ENCODE measurements around the gene CCDC134.

The CCDC134 gene

GRCh38 chr22:41782751-41783150 lies 17.7 kb upstream of the CCDC134 start:
- TF ChIP-seq, protein P1, sequence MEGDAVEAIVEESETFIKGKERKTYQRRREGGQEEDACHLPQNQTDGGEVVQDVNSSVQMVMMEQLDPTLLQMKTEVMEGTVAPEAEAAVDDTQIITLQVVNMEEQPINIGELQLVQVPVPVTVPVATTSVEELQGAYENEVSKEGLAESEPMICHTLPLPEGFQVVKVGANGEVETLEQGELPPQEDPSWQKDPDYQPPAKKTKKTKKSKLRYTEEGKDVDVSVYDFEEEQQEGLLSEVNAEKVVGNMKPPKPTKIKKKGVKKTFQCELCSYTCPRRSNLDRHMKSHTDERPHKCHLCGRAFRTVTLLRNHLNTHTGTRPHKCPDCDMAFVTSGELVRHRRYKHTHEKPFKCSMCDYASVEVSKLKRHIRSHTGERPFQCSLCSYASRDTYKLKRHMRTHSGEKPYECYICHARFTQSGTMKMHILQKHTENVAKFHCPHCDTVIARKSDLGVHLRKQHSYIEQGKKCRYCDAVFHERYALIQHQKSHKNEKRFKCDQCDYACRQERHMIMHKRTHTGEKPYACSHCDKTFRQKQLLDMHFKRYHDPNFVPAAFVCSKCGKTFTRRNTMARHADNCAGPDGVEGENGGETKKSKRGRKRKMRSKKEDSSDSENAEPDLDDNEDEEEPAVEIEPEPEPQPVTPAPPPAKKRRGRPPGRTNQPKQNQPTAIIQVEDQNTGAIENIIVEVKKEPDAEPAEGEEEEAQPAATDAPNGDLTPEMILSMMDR (IDR thresholded peaks at IDR 0.05; ENCODE audit: low read depth, low read length), result no peak
- H3K4me3 ChIP-seq (ENCODE audit: low read depth, low read length), result no peak overlapping the region

DNA sequence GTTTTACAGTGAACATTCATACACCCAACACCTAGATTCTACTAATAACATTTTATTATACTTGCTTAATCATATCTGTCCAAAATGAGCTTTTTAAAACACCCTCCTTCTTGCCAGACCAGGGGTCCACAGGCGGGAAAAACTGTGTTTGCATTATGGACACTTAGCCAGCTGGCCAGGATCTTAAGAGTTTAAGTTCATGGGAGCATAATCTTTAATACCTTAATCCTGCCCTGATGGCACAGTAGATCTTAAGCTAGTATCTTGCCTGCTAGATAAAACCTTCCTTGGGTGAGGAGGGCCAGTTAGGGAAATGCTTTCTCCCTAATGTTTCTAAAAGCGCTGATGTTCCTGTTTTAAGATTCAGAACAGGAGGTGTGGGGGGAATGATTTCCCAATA lies 13.1 kb upstream of the CCDC134 start:
- H3K4me3 ChIP-seq (ENCODE audit: low read depth, low read length), result no peak overlapping the region
- TF ChIP-seq, protein P1 (IDR thresholded peaks at IDR 0.05; ENCODE audit: low read depth, low read length), result no peak

- TF ChIP-seq, protein P1 (IDR thresholded peaks at IDR 0.05; ENCODE audit: low read depth, low read length), result no peak
- no peak overlapping the region for H3K4me3 ChIP-seq (ENCODE audit: low read depth, low read length)
Measured at GRCh38 chr22:41793871-41794270, 6.6 kb upstream of the CCDC134 start.

GRCh38 chr22:41798736-41799135 lies 1.7 kb upstream of the CCDC134 start:
- no peak overlapping the region for H3K4me3 ChIP-seq (ENCODE audit: low read depth, low read length)
- TF ChIP-seq, protein P1 (IDR thresholded peaks at IDR 0.05; ENCODE audit: low read depth, low read length), result no peak

- peak overlapping the region; percentile 96 for H3K4me3 ChIP-seq (ENCODE audit: low read depth, low read length)
- TF ChIP-seq, protein P1 (IDR thresholded peaks at IDR 0.05; ENCODE audit: low read depth, low read length), result no peak
Measured at GRCh38 chr22:41799486-41800347, 762 bp upstream of the CCDC134 start.

DNA sequence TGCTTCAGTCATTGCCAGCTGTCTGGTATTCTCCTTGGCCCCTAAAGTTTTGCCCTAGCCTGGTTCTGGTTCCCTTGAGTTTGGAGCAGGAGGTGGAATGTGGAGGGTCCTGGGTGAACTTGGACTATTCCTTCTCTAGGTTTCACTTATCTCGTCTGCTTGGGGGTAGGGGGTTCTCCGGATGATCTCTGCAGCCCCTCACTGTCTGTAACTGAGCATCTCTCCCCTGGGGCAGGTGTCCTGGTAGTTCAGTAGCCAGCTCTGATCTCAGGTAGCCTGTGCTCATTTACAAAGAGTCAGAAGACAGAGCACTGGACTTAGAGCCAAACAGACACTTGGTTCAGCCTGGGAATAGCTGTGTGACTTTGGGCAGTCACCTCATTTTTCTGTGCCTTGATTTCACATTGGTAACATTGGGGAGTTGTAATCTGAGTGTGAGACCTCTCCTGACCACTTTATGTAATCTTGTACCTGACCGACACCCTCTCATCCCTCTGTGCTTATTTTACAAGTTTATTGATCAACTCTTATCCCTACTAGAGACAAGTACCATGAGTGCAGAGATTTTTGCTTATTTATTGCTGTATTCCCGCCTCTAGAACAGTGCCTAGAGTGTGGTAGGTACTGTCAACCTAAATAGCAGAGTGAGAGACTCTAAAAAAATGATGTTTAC lies 804 bp downstream of the CCDC134 start:
- H3K4me3 ChIP-seq (ENCODE audit: low read depth, low read length), result peak overlapping the region; percentile 96
- TF ChIP-seq, protein P1 (IDR thresholded peaks at IDR 0.05; ENCODE audit: low read depth, low read length), result no peak

- no peak overlapping the region for H3K4me3 ChIP-seq (ENCODE audit: low read depth, low read length)
- TF ChIP-seq, protein P1 (IDR thresholded peaks at IDR 0.05; ENCODE audit: low read depth, low read length), result no peak
Measured at GRCh38 chr22:41801886-41802285, 1.4 kb downstream of the CCDC134 start.
